LNCaP clone FGC (cell line): ENCODE results near the gene CLSTN2.

Experiments
- DNase-seq: peaks from one replicate; pipeline ENCODE4 v3.0.0-alpha.2; 2011; ENCODE audit warnings: low read depth
- H3K4me3 ChIP-seq: 2 replicates; pipeline ENCODE4 v1.5.1; 2011; ENCODE audit warnings: mild to moderate bottlenecking, low read depth, low read length, control low read depth
- CTCF ChIP-seq: IDR thresholded peaks from 2 replicates; pipeline ENCODE4 v1.5.1; 2012; ENCODE audit warnings: mild to moderate bottlenecking; ENCODE audit not compliant: control insufficient read depth, insufficient read depth; ENCODE audit errors: extremely low read depth

Gene CLSTN2

DNA sequence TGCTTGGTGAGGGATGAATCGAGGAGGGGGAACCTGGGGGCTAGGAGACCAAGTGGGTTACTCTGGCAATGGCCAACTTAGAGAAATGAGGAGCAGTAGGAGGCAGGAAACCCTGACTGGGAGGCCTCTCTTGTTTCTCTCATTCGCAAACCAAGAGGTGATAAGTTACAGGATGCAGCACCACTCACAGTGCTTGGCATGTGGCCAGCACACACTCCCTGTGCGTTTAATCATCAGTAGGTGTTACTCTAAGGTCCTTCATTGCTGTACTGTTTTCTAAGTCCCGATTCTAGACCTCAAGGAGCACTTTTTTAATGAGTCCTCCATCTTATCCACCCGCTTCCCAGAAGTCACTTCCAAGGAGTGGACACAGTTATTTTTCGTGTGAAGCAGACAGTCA is 428.8 kb downstream of the CLSTN2 start:
- no peak overlapping the region for H3K4me3 ChIP-seq
- DNase-seq: no peak
- no peak for TF ChIP-seq CTCF

- DNase-seq: no peak
- no peak overlapping the region for H3K4me3 ChIP-seq
- TF ChIP-seq CTCF: no peak
Observed at GRCh38 chr3:140365872-140366697, 431.1 kb downstream of the CLSTN2 start.

DNA sequence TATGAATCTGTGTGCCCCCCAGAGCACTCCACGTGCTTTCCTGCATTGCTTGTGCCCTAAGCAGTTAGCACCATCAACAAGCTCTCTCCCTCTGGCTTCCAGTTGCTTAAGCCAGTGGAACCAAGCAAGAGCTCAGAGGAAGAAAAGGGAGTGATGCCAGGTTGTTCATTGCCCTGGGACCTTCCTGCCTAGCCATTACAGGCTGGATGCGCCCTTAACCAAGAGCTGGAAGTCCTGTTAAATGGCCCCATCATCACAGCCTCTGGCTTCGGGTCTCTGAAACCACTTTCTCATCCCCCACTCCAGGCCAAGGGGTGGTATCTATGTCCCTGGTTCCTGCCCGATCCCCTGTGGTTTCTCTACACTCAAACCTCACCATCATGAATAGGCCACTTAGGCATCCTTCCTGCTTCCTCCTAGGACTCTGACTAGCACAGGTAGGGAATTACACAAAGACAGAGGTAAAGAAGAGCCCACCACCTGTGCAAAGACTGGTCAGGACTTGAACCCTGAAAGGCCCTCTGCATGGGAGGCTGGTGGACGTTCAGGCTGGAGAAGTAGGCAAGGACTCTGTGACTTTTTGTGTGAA is 433.3 kb downstream of the CLSTN2 start:
- no peak for DNase-seq
- TF ChIP-seq CTCF: no peak
- H3K4me3 ChIP-seq: no peak overlapping the region

GRCh38 chr3:140370686-140371085 is 435.7 kb downstream of the CLSTN2 start:
- no peak for TF ChIP-seq CTCF
- no peak overlapping the region for H3K4me3 ChIP-seq
- no peak for DNase-seq

DNA sequence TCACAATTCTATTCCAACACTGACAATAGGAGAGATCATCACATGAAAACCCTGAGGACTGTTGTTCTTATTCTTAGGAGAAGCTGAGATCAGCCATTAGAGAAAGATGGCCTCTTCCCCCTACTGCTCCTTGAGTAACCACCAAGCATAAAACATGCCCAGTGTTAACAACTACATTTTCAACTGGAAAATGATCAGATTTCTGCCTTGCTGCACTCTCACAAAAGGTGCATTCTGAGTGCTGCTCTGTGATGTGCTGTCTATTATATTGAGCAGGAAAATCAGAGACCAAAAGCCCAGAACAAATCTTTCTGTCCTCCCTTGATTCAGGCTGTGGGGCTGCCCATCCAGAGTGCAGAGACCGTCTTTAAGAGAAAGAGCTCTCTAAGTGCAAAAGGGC is 438.2 kb downstream of the CLSTN2 start:
- no peak overlapping the region for H3K4me3 ChIP-seq
- no peak for DNase-seq
- TF ChIP-seq CTCF: no peak

- no peak for DNase-seq
- no peak overlapping the region for H3K4me3 ChIP-seq
- TF ChIP-seq CTCF: no peak
Observed at GRCh38 chr3:140375002-140375401, 440.0 kb downstream of the CLSTN2 start.
